GM19035 (cell line): ENCODE measurements around the gene TSGA10.
"Not testable (repeated sequence)": the region's sequence is repeated elsewhere in the genome, so short reads cannot be mapped to it uniquely, and the experiment has no call there.

Experiments used
- ATAC-seq: cut with Tn5 transposase; IDR thresholded peaks from one replicate; pipeline ENCODE4 v1.9.1; 2021; ENCODE audit not compliant: unreplicated experiment

The TSGA10 gene

GRCh38 chr2:99153921-99154604 lies 679 bp downstream of the TSGA10 start:
- no peak for ATAC-seq

DNA sequence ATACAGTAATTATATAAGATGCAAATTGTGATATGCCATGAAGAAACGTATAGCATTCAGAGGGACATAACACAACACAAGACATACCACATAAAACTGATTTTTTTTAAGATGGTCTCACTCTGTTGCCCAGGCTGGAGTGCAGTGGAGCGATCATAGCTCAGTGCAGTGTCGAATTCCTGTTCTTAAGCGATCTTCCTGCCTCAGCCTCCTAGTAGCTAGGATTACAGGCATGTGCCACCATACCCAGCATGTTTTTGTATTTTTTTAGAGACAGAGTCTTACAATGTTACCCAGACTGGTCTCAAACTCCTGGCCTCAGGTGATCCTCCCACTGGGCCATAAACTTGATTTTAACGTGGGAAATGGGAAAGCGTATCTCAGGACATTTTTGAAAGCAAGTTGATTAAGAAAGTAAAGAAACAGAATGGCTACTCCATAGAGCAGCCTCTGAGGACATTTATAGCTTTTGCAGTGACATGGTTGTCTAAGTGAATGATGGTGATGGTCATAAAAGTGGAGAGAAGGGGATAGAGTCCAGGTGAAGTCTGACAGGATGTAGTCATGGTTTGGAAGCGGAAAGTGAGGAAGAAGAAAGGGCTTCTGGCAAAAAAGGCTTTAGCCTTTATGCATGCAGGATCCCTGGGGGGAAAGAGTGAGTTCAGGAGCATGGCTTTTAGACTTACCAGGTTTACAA lies 2.4 kb downstream of the TSGA10 start:
- no peak for ATAC-seq

GRCh38 chr2:99150706-99151105 lies 4.0 kb downstream of the TSGA10 start:
- no peak for ATAC-seq

GRCh38 chr2:99141110-99142108 lies 13.3 kb downstream of the TSGA10 start, which contains the start of gene C2orf15:
TSS of gene C2orf15 (plus strand) at chr2:99141707. CDS start at chr2:99150559, 8,852 bp downstream.
- peak; percentile 89 for ATAC-seq

DNA sequence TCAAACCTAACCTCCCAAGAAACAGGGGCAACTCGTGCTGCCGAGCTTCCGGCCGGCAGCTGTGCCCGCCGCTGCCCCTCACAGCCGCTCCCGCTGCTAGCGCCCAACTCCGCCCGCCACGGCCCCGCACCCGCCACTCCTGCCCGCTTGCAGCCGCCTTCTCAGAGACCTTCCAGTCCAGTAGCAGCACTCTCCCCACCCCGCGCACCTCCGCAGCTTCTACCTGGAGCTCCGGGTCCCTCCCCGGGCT lies 14.0 kb downstream of the TSGA10 start:
- ATAC-seq, result peak; percentile 32

DNA sequence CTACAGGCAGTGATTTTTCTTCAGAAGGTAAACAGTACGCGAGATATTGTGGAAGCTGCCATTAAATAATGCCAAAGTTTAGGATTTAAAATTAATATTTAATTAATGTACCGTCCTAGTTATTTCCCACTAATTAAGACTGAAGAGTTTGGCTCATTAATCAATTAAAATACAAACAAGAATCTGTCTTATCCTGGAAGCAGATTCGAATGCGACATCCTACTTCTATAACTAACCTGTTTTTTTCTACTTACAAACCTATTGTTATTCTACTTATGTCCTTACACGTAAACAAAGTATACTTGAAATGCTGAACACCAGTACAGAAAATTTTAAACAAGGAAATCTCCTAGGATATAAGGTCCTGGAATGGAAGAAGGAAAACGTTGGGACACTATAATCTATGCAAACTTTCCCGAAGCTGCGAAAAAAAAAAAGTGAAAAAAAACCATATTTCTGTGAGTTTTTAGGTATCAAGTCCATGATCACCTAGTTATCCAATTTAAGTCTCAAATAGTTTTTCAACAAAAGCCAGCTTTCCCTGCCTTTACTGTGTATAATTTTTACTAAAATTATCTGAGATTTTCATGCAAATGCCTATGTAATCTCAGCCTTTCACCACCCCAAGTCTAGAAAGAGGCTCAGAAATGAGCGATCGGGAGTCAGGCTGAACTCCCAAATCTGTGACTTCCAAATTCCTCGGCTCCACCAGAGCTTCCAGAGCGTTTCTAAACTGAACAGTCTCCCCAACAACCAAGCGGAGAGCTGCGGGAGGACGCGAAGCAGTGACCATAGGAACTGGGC lies 14.5 kb downstream of the TSGA10 start:
- no peak for ATAC-seq

GRCh38 chr2:99139003-99139402 lies 15.7 kb downstream of the TSGA10 start:
- ATAC-seq, result no peak

DNA sequence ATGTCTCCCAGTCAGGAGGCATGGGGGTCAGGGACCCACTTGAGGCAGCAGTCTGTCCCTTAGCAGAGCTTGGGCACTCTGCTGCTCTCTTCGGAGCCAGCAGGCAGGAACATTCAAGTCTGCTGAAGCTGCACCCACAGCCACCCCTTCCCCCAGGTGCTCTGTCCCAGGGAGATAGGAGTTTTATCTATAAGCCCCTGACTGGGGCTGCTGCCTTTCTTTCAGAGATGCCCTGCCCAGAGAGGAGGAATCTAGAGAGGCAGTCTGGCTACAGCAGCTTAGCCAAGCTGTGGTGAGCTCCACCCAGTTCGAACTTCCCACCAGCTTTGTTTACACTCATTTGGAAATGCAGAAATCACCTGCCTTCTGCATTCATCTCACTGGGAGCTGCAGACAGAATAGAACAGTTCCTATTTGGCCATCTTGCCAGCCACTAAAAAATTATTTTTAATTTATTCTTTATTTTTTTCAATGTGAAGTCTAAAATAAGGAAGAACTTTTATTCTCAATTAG lies 19.6 kb downstream of the TSGA10 start:
- not testable (repeated sequence) for ATAC-seq

GRCh38 chr2:99127981-99128380 lies 26.8 kb downstream of the TSGA10 start:
- no peak for ATAC-seq

DNA sequence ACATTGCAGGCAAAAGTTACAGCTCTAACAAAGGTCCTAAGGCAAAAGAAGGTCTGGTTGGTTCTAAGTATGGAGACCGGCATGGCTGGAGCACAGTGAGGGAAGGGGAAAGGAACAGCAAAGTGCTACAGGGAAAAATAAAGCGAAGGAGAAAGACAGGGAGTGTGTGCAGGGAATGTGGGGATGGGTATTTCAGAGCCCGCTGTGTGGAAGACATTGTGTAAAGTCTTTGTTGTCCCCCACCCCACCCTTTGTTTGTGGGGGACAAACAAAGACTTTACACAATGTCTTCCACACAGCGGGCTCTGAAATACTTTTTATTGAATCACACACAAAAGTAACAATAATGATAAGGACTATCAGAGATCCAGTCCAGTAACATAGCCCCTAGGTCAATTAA lies 42.1 kb downstream of the TSGA10 start:
- ATAC-seq, result no peak

- ATAC-seq, result no peak
Observed at GRCh38 chr2:99111945-99112344, 42.8 kb downstream of the TSGA10 start.

GRCh38 chr2:99111236-99111635 lies 43.5 kb downstream of the TSGA10 start:
- ATAC-seq, result no peak

DNA sequence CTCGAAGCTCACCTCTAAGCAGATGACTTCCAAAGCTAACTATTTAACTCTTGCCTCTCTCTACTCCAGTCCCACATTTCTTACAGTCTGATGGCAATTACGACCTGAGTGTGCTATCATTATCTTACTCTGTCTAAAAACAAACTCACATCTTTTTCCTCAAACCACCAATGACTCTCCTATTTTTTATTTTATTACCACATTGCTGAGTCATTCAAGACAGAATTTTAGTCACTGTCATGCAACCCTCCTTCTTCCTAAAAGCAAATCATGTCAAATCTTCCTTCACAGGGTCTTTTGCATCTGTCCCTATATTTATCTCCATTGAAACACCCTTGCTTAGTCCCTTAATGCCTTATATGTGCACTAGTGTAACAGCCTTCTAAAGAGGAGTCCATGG lies 47.8 kb downstream of the TSGA10 start:
- no peak for ATAC-seq

- ATAC-seq, result no peak
Observed at GRCh38 chr2:99104006-99104405, 50.7 kb downstream of the TSGA10 start.

GRCh38 chr2:99101697-99102096 lies 53.0 kb downstream of the TSGA10 start:
- no peak for ATAC-seq

- no peak for ATAC-seq
Observed at GRCh38 chr2:99096728-99097127, 58.0 kb downstream of the TSGA10 start.

GRCh38 chr2:99088017-99088416 lies 66.7 kb downstream of the TSGA10 start:
- peak; percentile 52 for ATAC-seq

- no peak for ATAC-seq
Observed at GRCh38 chr2:99086385-99086784, 68.4 kb downstream of the TSGA10 start.

- no peak for ATAC-seq
Observed at GRCh38 chr2:99085421-99085820, 69.3 kb downstream of the TSGA10 start.

DNA sequence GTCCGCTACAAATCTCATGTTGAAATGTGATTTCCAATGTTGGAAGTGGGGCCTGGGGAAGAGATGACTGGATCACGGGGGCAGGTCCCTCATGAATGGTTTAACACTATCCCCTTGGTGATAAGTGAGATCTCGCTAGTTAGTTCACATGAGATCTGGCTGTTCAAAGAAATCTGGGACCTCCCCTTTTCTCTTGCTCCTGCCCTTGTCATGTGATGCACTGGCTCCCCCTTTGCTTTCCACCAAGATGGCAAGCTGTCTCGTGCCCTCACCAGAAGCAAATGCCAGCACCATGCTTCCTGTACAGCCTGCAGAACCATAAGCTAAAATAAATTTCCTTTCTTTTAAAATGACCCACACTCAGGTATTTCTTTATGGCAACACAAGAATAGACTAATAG lies 70.5 kb downstream of the TSGA10 start:
- no peak for ATAC-seq

GRCh38 chr2:99081891-99082290 lies 72.9 kb downstream of the TSGA10 start:
- ATAC-seq, result no peak
